Measurements from ENCODE around the gene TMEM97. TPM values are rescaled to one million over a fixed set of nuclear protein-coding genes. Genes with fewer than 3 reads are reported as not detected.

TMEM97 gene
- total and polyA plus RNA-seq, 9 of the 15 experiments (the other 6 are each of a cell fraction or from before 2014, with no cell fraction given) = 34.6 to 121 (median 76.0) TPM

GRCh38 chr17:28335201-28335958 lies 16.4 kb downstream of the TMEM97 start, which contains the start of the genes IFT20 and TNFAIP1 (continued):
- TF ChIP-seq ZBTB12 (CRISPR knock-in tag; IDR thresholded peaks at IDR 0.05) (peak; percentile 94), CCNT2 (IDR thresholded peaks at IDR 0.05; ENCODE audit: borderline replicate concordance, extremely low read depth, insufficient read length, low read depth, low read length) (no peak), ZKSCAN1 (IDR thresholded peaks at IDR 0.05; ENCODE audit: low read depth, low read length) (no peak), RFX1 (IDR thresholded peaks at IDR 0.05) (peak; percentile 87), ARID1B (IDR thresholded peaks at IDR 0.05) (0 out of 2 replicates have a peak, but pooled peaks have one; percentile 4), TAF7 (tag; IDR thresholded peaks at IDR 0.05) (no peak), ARNT (IDR thresholded peaks at IDR 0.05) (no peak), E2F4 (CRISPR knock-in tag; IDR thresholded peaks at IDR 0.05; ENCODE audit: low read depth) (no peak), POLR2A (conservative IDR thresholded peaks at IDR 0.05) (peak; percentile 79), STAG1 (CRISPR knock-in tag; IDR thresholded peaks at IDR 0.05; ENCODE audit: borderline replicate concordance) (no peak), BRD4 (IDR thresholded peaks at IDR 0.05) (no peak), ELF1 (tag; IDR thresholded peaks at IDR 0.05) (peak; percentile 86), CBX3 (IDR thresholded peaks at IDR 0.05; ENCODE audit: borderline replicate concordance in 1 of 2, low read length in 2 of 2) (0 out of 3 replicates have a peak, but pooled peaks of 1 of the 2 experiments have one; percentile 15), ZBTB17 (CRISPR knock-in tag; IDR thresholded peaks at IDR 0.05) (peak; percentile 86), ZNF592 (IDR thresholded peaks at IDR 0.05) (no peak), KLF6 (CRISPR knock-in tag; IDR thresholded peaks at IDR 0.05; ENCODE audit: borderline replicate concordance) (peak; percentile 70; the same call in 1 of the 2 replicates), SMAD3 (CRISPR knock-in tag; conservative IDR thresholded peaks at IDR 0.05) (peak; percentile 84)
- TF ChIP-seq, protein P1, sequence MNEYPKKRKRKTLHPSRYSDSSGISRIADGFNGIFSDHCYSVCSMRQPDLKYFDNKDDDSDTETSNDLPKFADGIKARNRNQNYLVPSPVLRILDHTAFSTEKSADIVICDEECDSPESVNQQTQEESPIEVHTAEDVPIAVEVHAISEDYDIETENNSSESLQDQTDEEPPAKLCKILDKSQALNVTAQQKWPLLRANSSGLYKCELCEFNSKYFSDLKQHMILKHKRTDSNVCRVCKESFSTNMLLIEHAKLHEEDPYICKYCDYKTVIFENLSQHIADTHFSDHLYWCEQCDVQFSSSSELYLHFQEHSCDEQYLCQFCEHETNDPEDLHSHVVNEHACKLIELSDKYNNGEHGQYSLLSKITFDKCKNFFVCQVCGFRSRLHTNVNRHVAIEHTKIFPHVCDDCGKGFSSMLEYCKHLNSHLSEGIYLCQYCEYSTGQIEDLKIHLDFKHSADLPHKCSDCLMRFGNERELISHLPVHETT (CRISPR knock-in tag; conservative IDR thresholded peaks at IDR 0.05 in 1 of 2, IDR thresholded peaks at IDR 0.05 in 1 of 2) = peak in 1 of 2 experiments; percentile 82; a peak in 2 of 4 replicates
- TF ChIP-seq, protein P2, sequence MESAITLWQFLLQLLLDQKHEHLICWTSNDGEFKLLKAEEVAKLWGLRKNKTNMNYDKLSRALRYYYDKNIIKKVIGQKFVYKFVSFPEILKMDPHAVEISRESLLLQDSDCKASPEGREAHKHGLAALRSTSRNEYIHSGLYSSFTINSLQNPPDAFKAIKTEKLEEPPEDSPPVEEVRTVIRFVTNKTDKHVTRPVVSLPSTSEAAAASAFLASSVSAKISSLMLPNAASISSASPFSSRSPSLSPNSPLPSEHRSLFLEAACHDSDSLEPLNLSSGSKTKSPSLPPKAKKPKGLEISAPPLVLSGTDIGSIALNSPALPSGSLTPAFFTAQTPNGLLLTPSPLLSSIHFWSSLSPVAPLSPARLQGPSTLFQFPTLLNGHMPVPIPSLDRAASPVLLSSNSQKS (CRISPR knock-in tag; IDR thresholded peaks at IDR 0.05) = no peak

Measured in K562 (cell line).